ENCODE results near the gene WDR1.

DNA sequence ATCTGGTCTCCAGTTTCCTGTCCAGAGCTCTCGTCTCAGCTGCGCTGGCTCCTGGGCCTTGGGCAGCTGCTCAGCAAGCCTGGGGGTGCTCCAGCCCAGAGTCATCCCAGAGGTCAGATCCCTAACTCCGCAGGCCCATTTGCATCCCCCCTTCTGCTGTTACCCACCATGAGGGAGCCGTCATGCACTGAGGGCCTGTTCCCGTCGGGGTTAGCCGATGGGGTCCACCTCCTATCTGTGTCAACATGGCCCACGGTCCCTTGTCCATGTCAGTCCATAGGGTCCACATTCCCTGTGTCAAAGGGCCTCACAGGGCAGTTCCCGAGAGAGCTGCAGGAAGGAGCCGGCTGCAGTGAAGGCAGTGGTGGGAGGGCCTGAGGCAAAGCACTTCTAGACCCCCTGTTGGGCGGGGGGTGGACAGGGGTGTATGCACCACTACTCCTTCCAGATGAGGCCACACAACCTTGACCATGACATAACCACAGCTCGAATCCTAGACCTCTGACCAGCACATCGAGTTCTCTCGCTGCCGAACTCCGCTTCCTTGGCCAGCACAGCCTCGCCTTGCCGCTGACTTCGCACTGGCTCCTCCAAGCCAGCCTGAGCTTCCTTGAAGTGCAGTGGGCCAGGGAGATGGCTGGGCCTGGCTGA, 24.9 kb downstream of the WDR1 start:
- TF ChIP-seq EZH2phosphoT487 (IDR thresholded peaks at IDR 0.05; ENCODE audit: insufficient read depth, low read depth), result no peak
- no peak for TF ChIP-seq EZH2 (IDR thresholded peaks at IDR 0.05; ENCODE audit: insufficient read depth, poor library complexity, severe bottlenecking)

All from GM23248 (cell line).